Measurements from ENCODE around the gene ELANE.

ELANE gene

DNA sequence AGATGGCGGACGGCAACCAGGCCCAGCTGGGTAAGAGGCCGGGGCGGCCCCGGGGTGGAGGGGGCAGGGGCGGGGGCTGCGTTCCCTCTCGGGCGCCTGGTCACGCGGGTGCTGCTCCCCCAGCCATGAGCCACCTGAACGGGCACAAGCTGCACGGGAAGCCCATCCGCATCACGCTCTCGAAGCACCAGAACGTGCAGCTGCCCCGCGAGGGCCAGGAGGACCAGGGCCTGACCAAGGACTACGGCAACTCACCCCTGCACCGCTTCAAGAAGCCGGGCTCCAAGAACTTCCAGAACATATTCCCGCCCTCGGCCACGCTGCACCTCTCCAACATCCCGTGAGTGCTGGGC lies 43.7 kb upstream of the ELANE start:
- no peak overlapping the region for H2AFZ ChIP-seq (ENCODE audit: low read length)
- H3K4me2 ChIP-seq (ENCODE audit: low read length): no peak overlapping the region
- no peaks in the 10 kb centered on the region for H3K27me3 ChIP-seq (ENCODE audit: insufficient read depth, low read length)
- no peak overlapping the region for H3K4me3 ChIP-seq (ENCODE audit: low read depth, low read length, poor library complexity, severe bottlenecking)
- no peaks in the 10 kb centered on the region for H3K9me3 ChIP-seq (ENCODE audit: low read length)
- H3K36me3 ChIP-seq (ENCODE audit: insufficient read depth, low read length): peaks cover 95% of the 10 kb centered on the region
- H3K9me2 ChIP-seq (ENCODE audit: low read depth, low read length): no peaks in the 10 kb centered on the region
- peaks cover 2% of the 10 kb centered on the region; the same call in 1 of the 2 replicates for H3K79me2 ChIP-seq (ENCODE audit: insufficient read depth, low read length)
- H4K20me1 ChIP-seq (ENCODE audit: insufficient read depth, low read length): no peaks in the 10 kb centered on the region
- no peak overlapping the region for H3K9ac ChIP-seq (ENCODE audit: low read length)
- H3F3A ChIP-seq (ENCODE audit: insufficient read depth, low read length): peaks cover 3% of the 10 kb centered on the region; the same call in 1 of the 2 replicates
- H3K4me1 ChIP-seq (ENCODE audit: insufficient read depth, low read length, severe bottlenecking): no peaks in the 10 kb centered on the region
- no peak overlapping the region for H3K27ac ChIP-seq (ENCODE audit: low read depth, low read length, poor library complexity, severe bottlenecking)
- TF ChIP-seq EZH2 (IDR thresholded peaks at IDR 0.05; ENCODE audit: borderline replicate concordance, low read length): no peak
- TF ChIP-seq, protein P1, sequence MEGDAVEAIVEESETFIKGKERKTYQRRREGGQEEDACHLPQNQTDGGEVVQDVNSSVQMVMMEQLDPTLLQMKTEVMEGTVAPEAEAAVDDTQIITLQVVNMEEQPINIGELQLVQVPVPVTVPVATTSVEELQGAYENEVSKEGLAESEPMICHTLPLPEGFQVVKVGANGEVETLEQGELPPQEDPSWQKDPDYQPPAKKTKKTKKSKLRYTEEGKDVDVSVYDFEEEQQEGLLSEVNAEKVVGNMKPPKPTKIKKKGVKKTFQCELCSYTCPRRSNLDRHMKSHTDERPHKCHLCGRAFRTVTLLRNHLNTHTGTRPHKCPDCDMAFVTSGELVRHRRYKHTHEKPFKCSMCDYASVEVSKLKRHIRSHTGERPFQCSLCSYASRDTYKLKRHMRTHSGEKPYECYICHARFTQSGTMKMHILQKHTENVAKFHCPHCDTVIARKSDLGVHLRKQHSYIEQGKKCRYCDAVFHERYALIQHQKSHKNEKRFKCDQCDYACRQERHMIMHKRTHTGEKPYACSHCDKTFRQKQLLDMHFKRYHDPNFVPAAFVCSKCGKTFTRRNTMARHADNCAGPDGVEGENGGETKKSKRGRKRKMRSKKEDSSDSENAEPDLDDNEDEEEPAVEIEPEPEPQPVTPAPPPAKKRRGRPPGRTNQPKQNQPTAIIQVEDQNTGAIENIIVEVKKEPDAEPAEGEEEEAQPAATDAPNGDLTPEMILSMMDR (IDR thresholded peaks at IDR 0.05; ENCODE audit: low read length): no peak

DNA sequence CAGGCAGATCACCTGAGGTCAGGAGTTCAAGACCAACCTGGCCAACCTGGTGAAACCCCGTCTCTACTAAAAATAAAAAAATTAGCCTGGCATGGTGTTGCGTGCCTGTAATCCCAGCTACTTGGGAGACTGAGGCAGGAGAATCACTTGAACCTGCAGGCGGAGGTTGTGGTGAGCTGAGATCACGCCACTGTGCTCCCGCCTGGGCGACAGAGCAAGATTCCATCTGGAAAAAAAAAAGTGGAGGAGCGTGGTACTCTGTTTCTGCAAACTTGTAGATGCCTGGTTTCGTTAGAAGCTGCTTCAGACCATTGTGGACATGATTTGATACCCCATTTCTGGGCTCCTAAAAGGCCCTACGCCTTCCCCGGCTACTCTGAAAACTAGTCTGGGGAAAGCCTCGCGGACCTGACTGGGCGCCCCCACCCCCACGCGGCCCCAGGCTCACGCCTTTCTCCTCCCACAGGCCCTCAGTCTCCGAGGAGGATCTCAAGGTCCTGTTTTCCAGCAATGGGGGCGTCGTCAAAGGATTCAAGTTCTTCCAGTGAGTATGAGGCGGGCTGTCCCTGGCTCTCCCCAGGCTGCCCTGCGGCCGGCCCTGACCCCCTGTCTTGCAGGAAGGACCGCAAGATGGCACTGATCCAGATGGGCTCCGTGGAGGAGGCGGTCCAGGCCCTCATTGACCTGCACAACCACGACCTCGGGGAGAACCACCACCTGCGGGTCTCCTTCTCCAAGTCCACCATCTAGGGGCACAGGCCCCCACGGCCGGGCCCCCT lies 41.8 kb upstream of the ELANE start:
- Histone ChIP-seq H3K4me3 (ENCODE audit: low read depth, low read length, poor library complexity, severe bottlenecking) (no peak overlapping the region), H3K4me2 (ENCODE audit: low read length) (no peak overlapping the region), H3F3A (ENCODE audit: insufficient read depth, low read length) (peaks cover 3% of the 10 kb centered on the region; the same call in 1 of the 2 replicates), H3K4me1 (ENCODE audit: insufficient read depth, low read length, severe bottlenecking) (no peaks in the 10 kb centered on the region), H3K79me2 (ENCODE audit: insufficient read depth, low read length) (no peaks in the 10 kb centered on the region), H3K9me2 (ENCODE audit: low read depth, low read length) (no peaks in the 10 kb centered on the region), H3K9me3 (ENCODE audit: low read length) (no peaks in the 10 kb centered on the region), H3K27me3 (ENCODE audit: insufficient read depth, low read length) (no peaks in the 10 kb centered on the region), H4K20me1 (ENCODE audit: insufficient read depth, low read length) (no peaks in the 10 kb centered on the region), H3K36me3 (ENCODE audit: insufficient read depth, low read length) (peaks cover 81% of the 10 kb centered on the region), H2AFZ (ENCODE audit: low read length) (no peak overlapping the region), H3K9ac (ENCODE audit: low read length) (no peak overlapping the region), H3K27ac (ENCODE audit: low read depth, low read length, poor library complexity, severe bottlenecking) (no peak overlapping the region)
- TF ChIP-seq EZH2 (IDR thresholded peaks at IDR 0.05; ENCODE audit: borderline replicate concordance, low read length): no peak
- TF ChIP-seq, protein P1 (IDR thresholded peaks at IDR 0.05; ENCODE audit: low read length): no peak

DNA sequence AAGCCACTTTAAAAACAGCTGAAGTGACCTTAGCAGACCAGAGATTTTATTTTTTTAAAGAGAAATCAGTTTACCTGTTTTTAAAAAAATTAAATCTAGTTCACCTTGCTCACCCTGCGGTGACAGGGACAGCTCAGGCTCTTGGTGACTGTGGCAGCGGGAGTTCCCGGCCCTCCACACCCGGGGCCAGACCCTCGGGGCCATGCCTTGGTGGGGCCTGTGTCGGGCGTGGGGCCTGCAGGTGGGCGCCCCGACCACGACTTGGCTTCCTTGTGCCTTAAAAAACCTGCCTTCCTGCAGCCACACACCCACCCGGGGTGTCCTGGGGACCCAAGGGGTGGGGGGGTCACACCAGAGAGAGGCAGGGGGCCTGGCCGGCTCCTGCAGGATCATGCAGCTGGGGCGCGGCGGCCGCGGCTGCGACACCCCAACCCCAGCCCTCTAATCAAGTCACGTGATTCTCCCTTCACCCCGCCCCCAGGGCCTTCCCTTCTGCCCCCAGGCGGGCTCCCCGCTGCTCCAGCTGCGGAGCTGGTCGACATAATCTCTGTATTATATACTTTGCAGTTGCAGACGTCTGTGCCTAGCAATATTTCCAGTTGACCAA lies 41.1 kb upstream of the ELANE start:
- no peaks in the 10 kb centered on the region for H4K20me1 ChIP-seq (ENCODE audit: insufficient read depth, low read length)
- no peaks in the 10 kb centered on the region for H3K27me3 ChIP-seq (ENCODE audit: insufficient read depth, low read length)
- H3K79me2 ChIP-seq (ENCODE audit: insufficient read depth, low read length): no peaks in the 10 kb centered on the region
- no peak overlapping the region for H3K4me3 ChIP-seq (ENCODE audit: low read depth, low read length, poor library complexity, severe bottlenecking)
- TF ChIP-seq, protein P1 (IDR thresholded peaks at IDR 0.05; ENCODE audit: low read length): no peak
- H3K4me2 ChIP-seq (ENCODE audit: low read length): no peak overlapping the region
- no peaks in the 10 kb centered on the region for H3K9me3 ChIP-seq (ENCODE audit: low read length)
- H3K9me2 ChIP-seq (ENCODE audit: low read depth, low read length): no peaks in the 10 kb centered on the region
- H2AFZ ChIP-seq (ENCODE audit: low read length): no peak overlapping the region
- H3K9ac ChIP-seq (ENCODE audit: low read length): no peak overlapping the region
- H3K4me1 ChIP-seq (ENCODE audit: insufficient read depth, low read length, severe bottlenecking): no peaks in the 10 kb centered on the region
- peaks cover 74% of the 10 kb centered on the region for H3K36me3 ChIP-seq (ENCODE audit: insufficient read depth, low read length)
- no peak overlapping the region for H3K27ac ChIP-seq (ENCODE audit: low read depth, low read length, poor library complexity, severe bottlenecking)
- peaks cover 3% of the 10 kb centered on the region; the same call in 1 of the 2 replicates for H3F3A ChIP-seq (ENCODE audit: insufficient read depth, low read length)
